NCI-H2171 treated with DMSO at 0.1 percent for 48 hours (cell line): ENCODE measurements around the gene PPFIA1.
"Not testable (repeated sequence)": the region's sequence is repeated elsewhere in the genome, so short reads cannot be mapped to it uniquely, and the experiment has no call there.

Source experiments
- DNase-seq: peaks from one replicate; lab custom pipeline; 2025; lab: John Stamatoyannopoulos, UW

PPFIA1 gene

GRCh38 chr11:70251659-70252321 is 18.7 kb upstream of the PPFIA1 start:
- DNase-seq, result no peak

GRCh38 chr11:70252844-70253243 is 17.6 kb upstream of the PPFIA1 start:
- no peak for DNase-seq

GRCh38 chr11:70255477-70256116 is 14.9 kb upstream of the PPFIA1 start:
- DNase-seq, result peak; percentile 47

GRCh38 chr11:70259077-70259476 is 11.4 kb upstream of the PPFIA1 start:
- DNase-seq, result not testable (repeated sequence)

GRCh38 chr11:70262951-70263350 is 7.5 kb upstream of the PPFIA1 start:
- DNase-seq, result no peak

GRCh38 chr11:70263363-70263762 is 7.1 kb upstream of the PPFIA1 start:
- DNase-seq, result no peak

- no peak for DNase-seq
These were observed 5.1 kb upstream of the PPFIA1 start for GRCh38 chr11:70265341-70265740.

GRCh38 chr11:70267405-70267950 is 3.0 kb upstream of the PPFIA1 start:
- DNase-seq, result no peak

GRCh38 chr11:70268526-70268925 is 2.0 kb upstream of the PPFIA1 start:
- no peak for DNase-seq

- DNase-seq, result no peak
These were observed 573 bp downstream of the PPFIA1 start for GRCh38 chr11:70270877-70271648.

GRCh38 chr11:70271649-70271953 is 1.1 kb downstream of the PPFIA1 start:
- DNase-seq, result no peak

GRCh38 chr11:70272009-70272408 is 1.5 kb downstream of the PPFIA1 start:
- no peak for DNase-seq

GRCh38 chr11:70278994-70279393 is 8.5 kb downstream of the PPFIA1 start:
- no peak for DNase-seq

- DNase-seq, result no peak
These were observed 10.7 kb downstream of the PPFIA1 start for GRCh38 chr11:70281156-70281609.

GRCh38 chr11:70282012-70282411 is 11.5 kb downstream of the PPFIA1 start:
- DNase-seq, result no peak

GRCh38 chr11:70288721-70289120 is 18.2 kb downstream of the PPFIA1 start:
- DNase-seq, result no peak

- DNase-seq, result no peak
These were observed 19.1 kb downstream of the PPFIA1 start for GRCh38 chr11:70289582-70289981.

- DNase-seq, result no peak
These were observed 20.0 kb downstream of the PPFIA1 start for GRCh38 chr11:70290361-70291065.

- DNase-seq, result no peak
These were observed 21.7 kb downstream of the PPFIA1 start for GRCh38 chr11:70292166-70292565.

GRCh38 chr11:70292863-70293262 is 22.4 kb downstream of the PPFIA1 start:
- no peak for DNase-seq

- not testable (repeated sequence) for DNase-seq
These were observed 24.7 kb downstream of the PPFIA1 start for GRCh38 chr11:70295166-70295565.

- DNase-seq, result no peak
These were observed 26.2 kb downstream of the PPFIA1 start for GRCh38 chr11:70296681-70297080.
